Naive thymus-derived CD4-positive, alpha-beta T cell (primary cell): ENCODE results near the gene FEM1C. TPM values are rescaled to one million over a fixed set of nuclear protein-coding genes. Genes with fewer than 3 reads are reported as not detected.

Experiments used
- ATAC-seq: fragments of 150-1000 bp; cut with Tn5 transposase; 2 replicates; pipeline ENCODE4 v1.10.0; 2021; ENCODE audit warnings: mild to moderate bottlenecking, moderate library complexity
- CTCF ChIA-PET: fragments of 350-600 bp; sonication (Branson Sonifier 250); formaldehyde crosslinking; loops from one replicate; lab custom pipeline; 2021; ENCODE audit warnings: antibody characterized with exemption; lab: Charles Lee
- POLR2A ChIA-PET: fragments of 350-600 bp; sonication (Branson Sonifier 250); formaldehyde crosslinking; loops from one replicate; lab custom pipeline; 2021; ENCODE audit warnings: antibody characterized with exemption, inconsistent platforms; lab: Charles Lee
- DNase-seq, 9 donors: peaks; one replicate each; pipeline versions ENCODE4 v3.0.0 to v3.0.0-alpha.2; 2020 to 2022; ENCODE audit warnings: mixed read lengths in 1 of 9
- H3K27ac ChIP-seq: one replicate; pipeline ENCODE4 v1.7.0; 2013; ENCODE audit warnings: mild to moderate bottlenecking, low read depth, low read length, moderate library complexity
- H3K27me3 ChIP-seq, 2 donors: one replicate each; pipeline ENCODE4 v1.7.0; 2013; ENCODE audit warnings: low read length in 2 of 2, mild to moderate bottlenecking in 2 of 2, moderate library complexity in 2 of 2; ENCODE audit not compliant: control insufficient read depth in 2 of 2, insufficient read depth in 2 of 2
- H3K36me3 ChIP-seq, 3 experiments: 1 replicate in 2 of 3; 2 replicates in 1 of 3; pipeline ENCODE4 v1.7.0; 2013; ENCODE audit warnings: low read length in 3 of 3, mild to moderate bottlenecking in 3 of 3, moderate library complexity in 1 of 3; ENCODE audit not compliant: insufficient read depth in 3 of 3, control insufficient read depth in 2 of 3
- H3K4me1 ChIP-seq, 2 donors: one replicate each; pipeline ENCODE4 v1.7.0; 2013; ENCODE audit warnings: low read length in 2 of 2, mild to moderate bottlenecking in 2 of 2, moderate library complexity in 1 of 2; ENCODE audit not compliant: control insufficient read depth in 2 of 2, insufficient read depth in 2 of 2
- H3K4me3 ChIP-seq: 2 replicates; pipeline ENCODE4 v1.7.0; 2013; ENCODE audit warnings: mild to moderate bottlenecking, low read length
- H3K9me3 ChIP-seq, 3 experiments: 1 replicate in 2 of 3; 2 replicates in 1 of 3; pipeline ENCODE4 v1.7.0; 2013; ENCODE audit warnings: low read length in 3 of 3; ENCODE audit not compliant: control insufficient read depth in 2 of 3
- H3K27ac Mint-ChIP-seq, 9 donors: one replicate each; pipeline ENCODE4 v1.8.0; 2020 to 2022; ENCODE audit warnings: mixed read lengths in 9 of 9, mild to moderate bottlenecking in 8 of 9, moderate library complexity in 5 of 9, inconsistent platforms in 2 of 9
- H3K27me3 Mint-ChIP-seq, 5 donors: one replicate each; pipeline ENCODE4 v1.8.0; 2021 to 2022; ENCODE audit warnings: mixed read lengths in 5 of 5, mild to moderate bottlenecking in 1 of 5
- H3K36me3 Mint-ChIP-seq, 5 donors: one replicate each; pipeline ENCODE4 v1.8.0; 2020 to 2022; ENCODE audit warnings: mixed read lengths in 5 of 5, mild to moderate bottlenecking in 3 of 5, inconsistent platforms in 1 of 5
- H3K4me1 Mint-ChIP-seq, 7 donors: one replicate each; pipeline ENCODE4 v1.8.0; 2020 to 2022; ENCODE audit warnings: mixed read lengths in 7 of 7, mild to moderate bottlenecking in 3 of 7, inconsistent platforms in 1 of 7
- H3K4me3 Mint-ChIP-seq, 10 donors: one replicate each; pipeline ENCODE4 v1.8.0; 2020 to 2022; ENCODE audit warnings: mild to moderate bottlenecking in 10 of 10, mixed read lengths in 10 of 10, moderate library complexity in 6 of 10, inconsistent platforms in 2 of 10
- H3K9me3 Mint-ChIP-seq, 11 donors: one replicate each; pipeline ENCODE4 v1.8.0; 2020 to 2022; ENCODE audit warnings: mixed read lengths in 11 of 11, mild to moderate bottlenecking in 4 of 11, inconsistent platforms in 1 of 11, moderate library complexity in 1 of 11
- intact Hi-C, 2 donors: fragments of 100-400 bp; cut with micrococcal nuclease; formaldehyde crosslinking; loops; one replicate each; pipeline ENCODE4 v1.15.1; 2023
- polyA plus RNA-seq, 2 donors: library from polyadenylated mRNA; unstranded; fragments of 300-500 nt; fragmentation: Illumina TruSeq; gene quantifications; one replicate each; pipeline ENCODE4 v1.2.3, GENCODE V29; 2021
- total RNA-seq, 6 experiments: library from RNA in 5 of 6; stranded (reverse) in 5 of 6; gene quantifications; 1 replicate in 5 of 6; 2 replicates in 1 of 6; pipeline ENCODE4 v1.2.3 and lab custom pipeline; 2021 to 2026

Gene FEM1C, protein sequence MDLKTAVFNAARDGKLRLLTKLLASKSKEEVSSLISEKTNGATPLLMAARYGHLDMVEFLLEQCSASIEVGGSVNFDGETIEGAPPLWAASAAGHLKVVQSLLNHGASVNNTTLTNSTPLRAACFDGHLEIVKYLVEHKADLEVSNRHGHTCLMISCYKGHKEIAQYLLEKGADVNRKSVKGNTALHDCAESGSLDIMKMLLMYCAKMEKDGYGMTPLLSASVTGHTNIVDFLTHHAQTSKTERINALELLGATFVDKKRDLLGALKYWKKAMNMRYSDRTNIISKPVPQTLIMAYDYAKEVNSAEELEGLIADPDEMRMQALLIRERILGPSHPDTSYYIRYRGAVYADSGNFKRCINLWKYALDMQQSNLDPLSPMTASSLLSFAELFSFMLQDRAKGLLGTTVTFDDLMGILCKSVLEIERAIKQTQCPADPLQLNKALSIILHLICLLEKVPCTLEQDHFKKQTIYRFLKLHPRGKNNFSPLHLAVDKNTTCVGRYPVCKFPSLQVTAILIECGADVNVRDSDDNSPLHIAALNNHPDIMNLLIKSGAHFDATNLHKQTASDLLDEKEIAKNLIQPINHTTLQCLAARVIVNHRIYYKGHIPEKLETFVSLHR
- total RNA-seq (10 to 100 TPM; 14.9 to 33.1 (median 18.5) TPM), polyA plus RNA-seq (1 to 10 TPM; 2.0 to 2.7 TPM), total RNA-seq (lab: John Stamatoyannopoulos, UW) (58.0 reads per million, percentile 74 among the genes with 10 or more reads in this experiment)

DNA sequence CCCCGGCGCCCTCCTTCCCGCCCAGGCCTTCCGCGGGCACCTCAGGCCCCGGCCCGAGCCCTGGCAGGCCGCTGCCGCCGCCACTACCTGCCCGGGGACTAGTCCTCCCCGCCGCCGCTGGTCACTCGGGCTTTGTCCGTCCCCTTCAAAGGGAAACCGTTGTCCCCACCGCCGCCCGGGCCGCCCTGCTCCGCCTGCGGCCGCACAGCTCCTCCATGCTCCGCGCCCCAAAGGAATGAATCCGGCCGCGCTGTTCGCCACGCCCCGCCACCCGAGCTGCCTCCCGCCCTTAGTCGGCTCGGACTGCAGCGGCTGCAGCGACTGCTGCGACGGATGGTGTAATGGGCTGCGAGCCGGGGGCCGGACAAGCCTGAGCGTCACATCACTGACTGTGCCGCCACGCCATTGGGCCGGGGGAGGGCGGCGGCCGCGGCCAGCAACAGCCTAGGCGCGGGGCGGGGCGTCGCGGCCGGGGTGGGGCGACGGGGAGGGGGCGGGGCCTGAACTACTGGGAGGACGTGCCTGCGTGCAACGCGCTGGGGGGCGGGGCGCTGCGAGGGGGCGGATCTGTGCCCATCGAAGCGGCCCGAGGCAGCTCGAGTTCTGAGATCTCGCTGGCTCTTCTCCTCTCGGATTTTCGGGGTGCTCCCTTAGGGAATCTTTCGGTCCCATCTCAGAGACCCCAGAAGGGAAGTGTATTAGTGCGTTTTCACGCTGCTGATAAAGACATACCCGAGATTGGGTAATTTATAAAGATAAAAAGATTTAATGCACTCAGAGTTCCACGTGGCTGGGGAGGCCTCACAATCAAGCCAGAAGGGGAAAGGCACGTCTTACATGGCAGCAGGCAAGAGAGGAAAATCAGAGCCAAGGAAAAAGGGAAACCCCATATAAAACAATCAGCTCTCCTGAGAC is at the start of gene FEM1C:
FEM1C (minus strand) TSS at position 340 of the 915 bp plus-strand sequence. CDS start 1,282 bp downstream, outside the sequence.
- Histone ChIP-seq H3K36me3 (peaks cover 0 to 4% (median 0%) of the 10 kb centered on the region in 3 experiments), H3K4me1 (peaks cover 31 to 38% of the 10 kb centered on the region in 2 donors), H3K27me3 (no peaks in the 10 kb centered on the region), H3K27ac (peak within 1 kb of the TSS; percentile 96), H3K4me3 (peak within 1 kb of the TSS; percentile 70), H3K9me3 (peaks cover 0 to 5% (median 4%) of the 10 kb centered on the region in 3 experiments)
- peaks cover 0 to 40% (median 19%) of the 10 kb centered on the region in 5 donors for H3K36me3 Mint-ChIP-seq
- peak within 1 kb of the TSS; percentile 92 to 100 (median 96) for H3K27ac Mint-ChIP-seq
- intact Hi-C loops = loop anchor here (1.0 to 5.0 kb wide), 13 partner anchors 30 to 541 kb away; partner anchors contain the start of genes AP3S1 (in 2 of the 2), ATG12 (in 2 of the 2), CCDC112 (in 2 of the 2) and PGGT1B (in 2 of the 2)
- peak; percentile 85 to 97 (median 93) for DNase-seq
- ChIA-PET CTCF (interaction anchor here (0.6 to 1.0 kb wide), 2 partner anchors 92 to 235 kb away, joined by 3 read pairs; no protein-coding TSS in a partner anchor), POLR2A (interaction anchor here (0.7 to 4.1 kb wide), 12 partner anchors 17 to 296 kb away, joined by 3 to 24 read pairs (median 6); partner anchors contain the start of genes AP3S1, ATG12, CCDC112 and PGGT1B)
- ATAC-seq = peak; percentile 93
- H3K9me3 Mint-ChIP-seq = peaks cover 0 to 21% (median 2%) of the 10 kb centered on the region in 11 donors
- H3K27me3 Mint-ChIP-seq = no peaks in the 10 kb centered on the region
- peak within 1 kb of the TSS; percentile 94 to 100 (median 96) for H3K4me3 Mint-ChIP-seq
- peaks cover 36 to 49% (median 43%) of the 10 kb centered on the region in 7 donors for H3K4me1 Mint-ChIP-seq

DNA sequence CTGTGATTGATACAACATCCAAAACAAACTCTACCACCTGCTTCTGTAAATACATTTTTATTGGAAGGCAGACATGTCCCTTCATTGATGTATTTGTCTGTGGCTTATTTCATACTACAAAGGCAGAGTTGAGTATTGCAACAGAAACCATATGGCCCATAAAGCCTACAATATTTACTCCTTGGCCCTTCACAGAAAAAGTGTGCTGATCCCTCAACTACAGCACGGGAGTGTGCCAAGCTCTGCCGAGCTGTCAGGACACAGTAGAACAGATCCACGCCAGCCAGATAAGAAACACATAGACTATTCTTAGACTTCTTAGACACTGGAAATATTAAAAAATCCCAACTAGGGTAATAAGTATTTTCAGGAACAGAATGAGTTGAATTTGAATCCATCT is 44.5 kb upstream of the FEM1C start:
- Mint-ChIP-seq H3K27ac (no peak overlapping the region), H3K36me3 (no peaks in the 10 kb centered on the region), H3K9me3 (no peaks in the 10 kb centered on the region), H3K4me1 (no peaks in the 10 kb centered on the region), H3K27me3 (peaks cover 0 to 5% (median 0%) of the 10 kb centered on the region in 5 donors), H3K4me3 (no peak overlapping the region)
- no peak for DNase-seq
- no peak overlapping the region for H3K4me3 ChIP-seq
- no peak for ATAC-seq
- no peaks in the 10 kb centered on the region for H3K27me3 ChIP-seq
- no peaks in the 10 kb centered on the region for H3K9me3 ChIP-seq
- H3K27ac ChIP-seq = no peak overlapping the region
- no peaks in the 10 kb centered on the region for H3K36me3 ChIP-seq
- H3K4me1 ChIP-seq = no peaks in the 10 kb centered on the region
- intact Hi-C loops = loop anchor here (5.0 kb wide), 3 partner anchors 47 to 1977 kb away; partner anchors contain the start of gene FEM1C (in 1 of the 2)
- ChIA-PET POLR2A (no interaction called here), CTCF (interaction anchor here (1.0 kb wide), 1 partner anchor 10 kb away, joined by 3 read pairs; no protein-coding TSS in a partner anchor)

DNA sequence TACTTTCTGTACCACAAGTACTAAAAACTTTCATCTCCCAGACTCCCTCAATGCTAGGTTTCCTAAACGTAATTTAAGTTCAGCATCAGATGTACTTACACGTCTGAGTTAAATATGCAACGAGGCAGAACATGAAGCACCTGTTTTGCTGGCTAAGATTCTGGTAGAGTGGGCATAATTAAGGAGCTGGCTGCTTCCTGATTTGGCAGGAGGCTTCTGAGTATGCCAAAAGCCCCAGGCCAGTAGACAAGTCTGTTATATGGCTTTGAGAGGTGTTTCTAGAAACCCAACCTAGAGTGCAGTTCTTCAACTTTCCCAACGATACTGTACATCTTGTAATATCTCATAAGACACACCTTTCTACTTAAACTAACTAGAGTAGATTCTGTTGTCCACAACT is 44.1 kb upstream of the FEM1C start:
- no peaks in the 10 kb centered on the region for H3K27me3 ChIP-seq
- Mint-ChIP-seq H3K4me1 (no peaks in the 10 kb centered on the region), H3K27me3 (peaks cover 0 to 5% (median 0%) of the 10 kb centered on the region in 5 donors), H3K27ac (no peak overlapping the region), H3K9me3 (no peaks in the 10 kb centered on the region), H3K4me3 (no peak overlapping the region), H3K36me3 (no peaks in the 10 kb centered on the region)
- ATAC-seq (no peak), DNase-seq (no peak)
- CTCF ChIA-PET = no interaction called here
- intact Hi-C loops = loop anchor here (5.0 kb wide), 3 partner anchors 46 to 1976 kb away; partner anchors contain the start of gene FEM1C (in 1 of the 2)
- H3K4me3 ChIP-seq = no peak overlapping the region
- no peaks in the 10 kb centered on the region for H3K4me1 ChIP-seq
- H3K9me3 ChIP-seq = no peaks in the 10 kb centered on the region
- H3K36me3 ChIP-seq = no peaks in the 10 kb centered on the region
- POLR2A ChIA-PET = no interaction called here
- H3K27ac ChIP-seq = no peak overlapping the region

DNA sequence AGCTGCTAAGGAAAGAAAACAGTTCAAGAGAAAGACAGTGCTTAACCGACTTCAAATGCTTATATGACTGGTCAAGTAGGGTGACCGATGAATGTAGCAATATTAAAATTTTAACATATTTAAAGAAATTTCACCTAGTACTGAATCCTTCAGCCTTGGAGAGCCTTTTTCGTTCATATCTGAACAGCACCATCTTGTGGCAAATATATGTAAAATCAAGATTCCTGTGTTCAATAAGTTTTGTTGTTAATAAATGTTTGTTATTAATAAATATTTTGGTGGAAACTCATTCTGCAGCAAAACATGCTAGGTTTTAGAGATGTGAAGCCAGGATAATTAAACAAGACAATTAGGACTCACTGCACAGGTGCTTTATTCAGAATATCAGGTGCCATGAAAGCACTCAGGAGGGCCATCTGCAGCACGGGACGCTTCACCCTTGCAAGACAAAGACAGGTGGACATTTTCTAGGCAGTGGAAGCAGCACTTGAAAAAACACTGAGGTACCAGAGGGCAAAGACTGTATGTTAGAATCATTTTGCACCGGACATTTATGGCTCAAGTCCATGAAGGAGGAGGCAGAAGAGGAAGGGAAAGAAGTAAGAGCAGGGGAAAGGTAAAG is 42.1 kb upstream of the FEM1C start:
- Mint-ChIP-seq H3K27ac (no peak overlapping the region), H3K9me3 (no peaks in the 10 kb centered on the region), H3K36me3 (no peaks in the 10 kb centered on the region), H3K4me3 (no peak overlapping the region), H3K27me3 (peaks cover 0 to 5% (median 0%) of the 10 kb centered on the region in 5 donors), H3K4me1 (no peaks in the 10 kb centered on the region)
- H3K27me3 ChIP-seq = no peaks in the 10 kb centered on the region
- no peak overlapping the region for H3K4me3 ChIP-seq
- CTCF ChIA-PET = interaction anchor here (0.6 to 1.6 kb wide), 3 partner anchors 277 to 1403 kb away, joined by 4 to 5 read pairs (median 4); no protein-coding TSS in a partner anchor
- H3K9me3 ChIP-seq = no peaks in the 10 kb centered on the region
- POLR2A ChIA-PET = no interaction called here
- H3K36me3 ChIP-seq = no peaks in the 10 kb centered on the region
- ATAC-seq (peak; percentile 56), DNase-seq (peak in 6 of 9 donors; percentile 13 to 38 (median 27))
- H3K27ac ChIP-seq = no peak overlapping the region
- no peaks in the 10 kb centered on the region for H3K4me1 ChIP-seq
- intact Hi-C loops = loop anchor here (1.0 to 5.0 kb wide), 7 partner anchors 44 to 1974 kb away; partner anchors contain the start of gene FEM1C (in 1 of the 2)

DNA sequence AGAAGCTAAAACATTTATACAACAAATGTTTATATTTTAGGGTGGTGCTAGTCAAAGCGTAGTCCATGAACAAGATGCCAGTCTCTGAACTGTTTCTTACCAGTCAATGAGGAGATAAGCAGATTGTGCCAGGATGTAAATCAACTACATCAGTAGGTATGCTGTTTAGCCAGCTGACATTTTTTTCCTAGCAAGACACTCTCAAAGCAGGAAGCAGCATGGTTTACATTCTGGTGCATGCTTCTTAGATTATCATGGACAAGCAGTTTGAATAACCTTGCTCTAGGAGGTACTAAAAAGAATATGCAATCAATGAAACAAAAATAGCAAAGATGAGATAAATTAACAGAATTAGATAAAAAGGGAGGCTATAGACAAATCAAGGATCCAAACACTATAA is 40.7 kb upstream of the FEM1C start:
- H3K4me3 ChIP-seq = no peak overlapping the region
- peaks cover 0 to 9% (median 6%) of the 10 kb centered on the region in 5 donors for H3K36me3 Mint-ChIP-seq
- H3K36me3 ChIP-seq = no peaks in the 10 kb centered on the region
- DNase-seq (no peak), ATAC-seq (no peak)
- ChIA-PET CTCF (interaction anchor here (0.6 to 0.9 kb wide), 3 partner anchors 167 to 278 kb away, joined by 3 to 5 read pairs (median 4); no protein-coding TSS in a partner anchor), POLR2A (interaction anchor here (0.6 kb wide), 1 partner anchor 255 kb away, joined by 3 read pairs; no protein-coding TSS in a partner anchor)
- intact Hi-C loops = loop anchor here (5.0 kb wide), 3 partner anchors 43 to 1973 kb away; partner anchors contain the start of gene FEM1C (in 1 of the 2)
- no peak overlapping the region for H3K4me3 Mint-ChIP-seq
- H3K27ac ChIP-seq = no peak overlapping the region
- no peaks in the 10 kb centered on the region for H3K4me1 Mint-ChIP-seq
- no peaks in the 10 kb centered on the region for H3K27me3 ChIP-seq
- H3K27me3 Mint-ChIP-seq = no peaks in the 10 kb centered on the region
- H3K4me1 ChIP-seq = no peaks in the 10 kb centered on the region
- H3K9me3 Mint-ChIP-seq = no peaks in the 10 kb centered on the region
- no peaks in the 10 kb centered on the region for H3K9me3 ChIP-seq
- no peak overlapping the region for H3K27ac Mint-ChIP-seq
